ENCODE measurements around the gene RALGAPA2.

RALGAPA2 gene

DNA sequence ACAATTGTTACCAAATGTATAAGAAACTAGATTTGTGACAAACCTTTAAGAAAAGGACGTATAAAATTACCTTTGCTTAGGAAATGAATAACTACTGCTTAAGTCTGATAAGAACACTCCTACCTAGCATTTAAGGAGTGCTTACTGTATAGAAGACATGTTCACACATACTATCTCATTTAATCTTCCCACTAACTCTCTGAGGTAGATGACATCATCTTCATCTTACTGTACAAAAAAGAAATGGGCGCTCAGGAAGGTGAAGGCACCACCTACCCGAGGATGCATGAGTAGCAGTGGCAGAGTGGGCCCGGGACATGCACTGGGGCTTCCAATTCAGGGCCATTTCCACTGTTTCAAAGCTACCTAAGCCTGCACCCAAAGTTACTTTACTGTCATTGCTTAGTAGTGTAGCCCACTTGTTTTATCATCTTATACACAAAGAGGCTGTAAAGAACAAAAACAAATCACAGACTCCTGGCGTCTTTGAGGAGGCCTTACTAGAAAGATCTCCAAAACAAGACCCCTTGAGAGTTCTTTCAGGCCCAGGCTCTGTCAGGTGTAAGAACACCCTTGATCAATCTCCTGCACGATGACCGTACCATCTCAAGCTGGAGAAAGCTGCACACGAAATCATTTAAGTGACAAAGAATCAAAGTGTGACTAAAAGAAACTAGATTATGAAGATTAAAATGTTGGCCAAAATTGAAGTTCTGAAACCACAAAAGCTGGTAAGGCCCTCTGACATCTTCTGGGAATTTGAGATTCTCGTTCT, 216.5 kb downstream of the RALGAPA2 start:
- DNase-seq (ENCODE audit: low read depth) = no peak

DNA sequence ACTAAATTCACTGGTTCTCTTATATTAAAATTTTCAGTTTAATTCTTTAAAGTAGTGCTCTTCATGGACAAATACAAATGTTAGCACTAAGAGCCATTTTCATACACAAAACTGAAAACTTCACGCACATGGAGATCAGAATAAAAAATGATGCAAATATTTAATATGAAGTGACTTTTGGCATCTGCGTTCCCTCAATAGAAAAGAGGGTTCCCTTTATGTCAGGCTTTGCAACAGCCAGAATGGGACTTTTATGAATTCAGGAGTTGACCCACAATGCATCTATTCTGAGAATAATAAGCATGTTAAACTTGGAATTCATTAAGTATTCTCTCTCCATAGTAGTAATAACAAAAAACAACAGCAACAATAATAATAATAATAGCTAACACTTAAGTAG, 218.7 kb downstream of the RALGAPA2 start:
- no peak for DNase-seq (ENCODE audit: low read depth)

- no peak for DNase-seq (ENCODE audit: low read depth)
Measured at GRCh38 chr20:20492521-20493332, 219.7 kb downstream of the RALGAPA2 start.

DNA sequence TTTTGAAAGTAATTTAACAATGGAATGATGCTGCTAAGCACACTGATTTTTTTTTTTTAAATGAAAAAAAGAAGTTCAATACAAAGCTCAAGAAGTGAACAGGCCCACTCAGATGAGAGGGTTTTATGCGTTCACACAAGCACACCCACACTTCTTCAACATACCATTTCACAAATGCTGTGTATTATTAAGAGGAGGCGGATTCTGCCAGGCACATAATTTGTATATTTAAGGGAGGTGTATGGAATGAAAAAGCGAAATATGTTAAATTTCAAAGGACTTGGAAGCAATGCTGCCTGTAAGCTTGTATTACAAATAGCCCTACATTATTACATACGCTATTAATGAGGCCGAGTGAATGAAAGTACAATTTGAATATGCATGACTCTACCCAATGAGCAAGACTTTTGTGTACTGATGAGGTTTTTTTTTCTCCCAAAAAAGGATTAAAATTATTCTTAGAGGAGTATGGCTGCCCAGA, 220.6 kb downstream of the RALGAPA2 start:
- DNase-seq (ENCODE audit: low read depth) = no peak

GRCh38 chr20:20491110-20491783, 221.2 kb downstream of the RALGAPA2 start:
- no peak for DNase-seq (ENCODE audit: low read depth)

DNA sequence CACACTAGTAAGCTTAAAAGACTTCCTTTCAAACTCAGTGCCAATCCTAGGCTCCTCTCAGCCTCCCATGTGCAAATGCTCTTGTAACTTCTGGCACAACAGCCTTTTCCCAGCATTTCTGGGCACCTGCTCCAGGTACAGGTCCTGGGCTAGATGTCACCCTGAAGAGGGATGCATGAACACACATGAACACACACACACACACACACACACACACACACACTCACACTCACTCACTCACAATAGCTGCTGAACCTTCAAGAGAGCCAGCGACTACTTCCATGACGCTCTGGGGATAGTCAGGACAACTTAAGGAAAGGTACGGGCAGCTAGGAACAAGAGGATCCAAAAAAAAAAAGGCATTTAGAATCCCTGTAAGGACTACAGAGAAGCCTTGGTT, 221.8 kb downstream of the RALGAPA2 start:
- DNase-seq (ENCODE audit: low read depth) = no peak

DNA sequence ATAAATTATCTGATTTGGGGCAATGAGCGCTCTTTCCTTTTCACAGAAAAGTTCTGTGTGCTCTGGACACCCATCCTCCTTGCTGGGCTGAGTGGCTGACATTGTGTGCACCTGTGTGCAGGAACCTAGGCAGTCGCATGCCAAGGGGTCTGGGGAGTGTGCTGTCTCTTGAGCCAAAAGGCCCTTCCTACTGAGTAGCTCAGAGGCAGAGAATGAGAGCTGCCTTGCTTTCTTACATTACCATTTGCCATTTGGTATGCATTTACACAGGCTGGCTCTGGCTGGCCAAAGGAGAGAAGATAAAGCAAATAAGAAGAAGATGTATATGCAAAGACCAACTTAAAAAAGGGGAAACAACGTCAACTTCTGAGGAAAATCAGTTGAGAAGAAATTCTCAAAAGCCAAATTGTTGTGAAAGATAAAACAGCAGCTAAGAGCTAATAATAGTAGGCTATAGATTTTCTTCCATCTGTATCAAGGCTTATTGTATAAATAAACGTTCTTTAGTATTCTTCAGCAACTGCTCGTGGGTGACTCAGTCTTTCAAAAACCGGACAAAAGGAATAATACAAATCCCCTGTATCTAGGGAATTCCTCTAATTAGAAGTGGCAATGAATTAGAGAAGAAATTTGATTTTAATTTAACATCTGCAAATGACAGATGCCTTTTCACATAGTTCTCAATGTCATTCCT, 222.6 kb downstream of the RALGAPA2 start:
- no peak for DNase-seq (ENCODE audit: low read depth)

- DNase-seq (ENCODE audit: low read depth) = no peak
Measured at GRCh38 chr20:20489054-20489453, 223.4 kb downstream of the RALGAPA2 start.

- no peak for DNase-seq (ENCODE audit: low read depth)
Measured at GRCh38 chr20:20488388-20488787, 224.1 kb downstream of the RALGAPA2 start.

GRCh38 chr20:20487811-20488210, 224.6 kb downstream of the RALGAPA2 start:
- DNase-seq (ENCODE audit: low read depth) = no peak

GRCh38 chr20:20483328-20483727, 229.1 kb downstream of the RALGAPA2 start:
- DNase-seq (ENCODE audit: low read depth) = no peak

GRCh38 chr20:20482453-20482852, 230.0 kb downstream of the RALGAPA2 start:
- no peak for DNase-seq (ENCODE audit: low read depth)

- peak; percentile 81 for DNase-seq (ENCODE audit: low read depth)
Measured at GRCh38 chr20:20480689-20481088, 231.8 kb downstream of the RALGAPA2 start.

DNA sequence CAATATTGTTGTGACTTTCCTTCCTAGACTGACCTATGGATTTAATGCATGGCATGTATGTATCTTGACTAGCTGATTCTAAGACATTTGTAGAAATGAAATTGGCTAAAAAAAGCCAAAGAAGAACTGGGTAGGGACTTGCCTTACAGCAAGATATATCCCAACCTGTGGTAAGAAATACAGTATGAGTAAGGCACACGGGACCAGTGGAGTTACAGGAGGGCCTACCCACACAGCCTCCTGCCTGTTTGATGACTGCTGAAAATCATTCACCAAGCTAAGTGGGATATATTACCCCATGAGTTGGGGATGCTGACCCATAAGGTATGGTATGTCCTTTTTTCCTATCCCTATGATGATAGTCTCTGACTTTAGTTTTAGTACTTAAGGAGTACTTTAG, 232.3 kb downstream of the RALGAPA2 start:
- no peak for DNase-seq (ENCODE audit: low read depth)

GRCh38 chr20:20477444-20478041, 234.9 kb downstream of the RALGAPA2 start:
- no peak for DNase-seq (ENCODE audit: low read depth)

DNA sequence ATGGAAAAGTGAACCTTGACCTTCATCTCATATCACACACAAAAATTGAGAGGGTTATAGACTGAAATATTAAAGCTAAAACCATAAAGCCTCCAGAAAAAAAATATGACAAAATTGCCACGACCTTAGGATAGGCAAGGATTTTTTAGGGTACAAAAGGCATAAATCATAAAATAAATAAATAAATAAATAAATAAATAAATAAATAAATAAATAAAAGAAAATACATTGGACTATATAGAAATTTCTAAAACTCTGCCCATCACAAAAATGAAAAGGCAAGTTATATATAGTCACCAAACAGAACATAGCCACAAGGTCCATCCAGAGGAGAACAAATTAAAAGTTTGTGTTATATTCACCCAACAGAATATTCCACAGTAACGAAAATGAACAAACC, 235.9 kb downstream of the RALGAPA2 start:
- DNase-seq (ENCODE audit: low read depth) = no peak

- DNase-seq (ENCODE audit: low read depth) = no peak
Measured at GRCh38 chr20:20473657-20474056, 238.8 kb downstream of the RALGAPA2 start.

DNA sequence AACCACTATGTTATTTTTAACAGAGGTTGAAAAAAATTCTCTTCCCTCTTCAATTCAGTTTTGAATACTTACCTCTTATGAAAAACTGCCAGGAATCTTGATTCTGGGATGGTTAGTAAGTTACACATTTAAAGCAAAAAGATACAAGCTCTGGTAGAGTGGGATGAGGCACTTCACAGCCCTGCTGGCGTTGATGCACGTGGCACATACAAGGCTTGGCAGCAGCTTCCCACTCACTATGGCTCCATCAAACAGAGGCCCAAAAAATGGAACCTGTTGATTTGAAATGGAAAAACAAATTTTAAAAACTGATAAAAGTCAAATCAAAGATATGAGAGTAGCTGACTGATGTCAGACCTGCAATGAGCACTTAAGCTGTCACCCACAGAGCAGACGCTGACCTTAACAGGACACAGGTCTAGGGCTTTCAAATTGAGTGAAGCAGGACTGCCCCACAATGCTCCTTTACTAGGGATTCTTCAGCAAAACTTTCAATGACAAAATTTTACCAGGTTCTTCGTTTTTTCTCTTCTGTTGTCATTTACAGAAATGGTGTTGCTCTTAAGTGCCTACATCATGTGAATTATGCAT, 239.7 kb downstream of the RALGAPA2 start:
- DNase-seq (ENCODE audit: low read depth) = no peak

DNA sequence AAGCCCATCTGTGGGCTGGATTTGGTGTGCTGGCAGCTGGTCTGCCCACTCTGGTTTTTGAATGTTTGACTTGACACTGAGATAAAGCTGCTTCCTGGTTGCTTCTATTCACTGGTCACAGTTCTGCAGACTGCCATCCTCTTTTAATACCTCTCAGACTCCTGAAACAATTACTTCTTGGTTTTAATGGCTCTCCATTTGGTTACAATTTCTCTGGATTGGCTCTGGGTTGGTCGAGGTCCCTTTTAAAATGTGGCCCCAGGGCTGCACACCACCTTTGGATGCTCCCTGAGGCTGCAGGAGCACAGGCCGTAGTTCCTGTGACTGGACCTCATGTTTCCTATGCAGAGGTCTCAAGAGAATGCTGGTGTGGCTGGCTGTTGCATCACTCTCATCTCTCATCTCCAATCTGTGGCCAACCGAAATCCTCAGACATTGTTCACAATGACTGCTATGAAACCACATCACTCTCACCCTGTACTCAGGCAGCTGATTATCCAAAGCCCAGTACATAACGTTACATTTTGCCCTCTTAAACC, 246.0 kb downstream of the RALGAPA2 start:
- peak; percentile 67 for DNase-seq (ENCODE audit: low read depth)

- no peak for DNase-seq (ENCODE audit: low read depth)
Measured at GRCh38 chr20:20465252-20465651, 247.2 kb downstream of the RALGAPA2 start.

- no peak for DNase-seq (ENCODE audit: low read depth)
Measured at GRCh38 chr20:20463933-20464374, 248.5 kb downstream of the RALGAPA2 start.

All from fibroblast of the conjunctiva (primary cell).